ENCODE measurements around the gene DDX24. TPM values are rescaled to one million over a fixed set of nuclear protein-coding genes. Genes with fewer than 3 reads are reported as not detected.

DDX24 gene
- total RNA-seq, 1 experiment from 2014 or later: 134 TPM

GRCh38 chr14:94010625-94011024, 70.4 kb downstream of the DDX24 start:
- DNase-seq (ENCODE audit: low spot score): no peak

- peak; percentile 66 for DNase-seq (ENCODE audit: low spot score)
These were observed 71.2 kb downstream of the DDX24 start for GRCh38 chr14:94009767-94010166.

GRCh38 chr14:94008234-94008633, 72.8 kb downstream of the DDX24 start:
- DNase-seq (ENCODE audit: low spot score): no peak

GRCh38 chr14:94005324-94006073, 75.5 kb downstream of the DDX24 start:
- DNase-seq (ENCODE audit: low spot score): no peak

GRCh38 chr14:94004015-94004414, 77.0 kb downstream of the DDX24 start:
- no peak for DNase-seq (ENCODE audit: low spot score)

- no peak for DNase-seq (ENCODE audit: low spot score)
These were observed 77.6 kb downstream of the DDX24 start for GRCh38 chr14:94003397-94003796.

GRCh38 chr14:94001501-94002396, 79.3 kb downstream of the DDX24 start:
- DNase-seq (ENCODE audit: low spot score): peak; percentile 66

- no peak for DNase-seq (ENCODE audit: low spot score)
These were observed 80.0 kb downstream of the DDX24 start for GRCh38 chr14:94001016-94001415.

GRCh38 chr14:94000267-94000666, 80.7 kb downstream of the DDX24 start:
- DNase-seq (ENCODE audit: low spot score): no peak

- DNase-seq (ENCODE audit: low spot score): no peak
These were observed 81.4 kb downstream of the DDX24 start for GRCh38 chr14:93999573-93999972.

- DNase-seq (ENCODE audit: low spot score): no peak
These were observed 82.1 kb downstream of the DDX24 start for GRCh38 chr14:93998871-93999403.

Other genes with a start within 250 kb of the DDX24 start
- not detected in 2 replicates for gene FAM181A, start 153.9 kb downstream of the DDX24 start, total RNA-seq (2014; rRNA removed; shearing (Covaris generic))
- gene ASB2, start 104.6 kb downstream of the DDX24 start, total RNA-seq (2014; rRNA removed; shearing (Covaris generic)): not detected in 2 replicates
- not detected in 2 replicates for gene CCDC197, start 83.9 kb downstream of the DDX24 start, total RNA-seq (2014; rRNA removed; shearing (Covaris generic))
- gene OTUB2, start 54.9 kb downstream of the DDX24 start, total RNA-seq (2014; rRNA removed; shearing (Covaris generic)): 1.7 and 2.5 TPM in 2 replicates
- 16.1 and 32.8 TPM in 2 replicates for gene IFI27L1, start 108 bp upstream of the DDX24 start, total RNA-seq (2014; rRNA removed; shearing (Covaris generic))
- gene IFI27, start 29.5 kb upstream of the DDX24 start, total RNA-seq (2014; rRNA removed; shearing (Covaris generic)): 2,076 and 2,328 TPM in 2 replicates
- gene IFI27L2, start 48.4 kb upstream of the DDX24 start, total RNA-seq (2014; rRNA removed; shearing (Covaris generic)): 109 and 122 TPM in 2 replicates
- 3.3 and 3.8 TPM in 2 replicates for gene PPP4R4, start 93.1 kb upstream of the DDX24 start, total RNA-seq (2014; rRNA removed; shearing (Covaris generic))
- gene SERPINA10, start 212.1 kb upstream of the DDX24 start, total RNA-seq (2014; rRNA removed; shearing (Covaris generic)): not detected in 2 replicates
- gene SERPINA6, start 242.1 kb upstream of the DDX24 start, total RNA-seq (2014; rRNA removed; shearing (Covaris generic)): 0.35 and 0.82 TPM in 2 replicates

Measured in H4 (cell line).